ENCODE measurements around the gene WNT5A.

The WNT5A gene

DNA sequence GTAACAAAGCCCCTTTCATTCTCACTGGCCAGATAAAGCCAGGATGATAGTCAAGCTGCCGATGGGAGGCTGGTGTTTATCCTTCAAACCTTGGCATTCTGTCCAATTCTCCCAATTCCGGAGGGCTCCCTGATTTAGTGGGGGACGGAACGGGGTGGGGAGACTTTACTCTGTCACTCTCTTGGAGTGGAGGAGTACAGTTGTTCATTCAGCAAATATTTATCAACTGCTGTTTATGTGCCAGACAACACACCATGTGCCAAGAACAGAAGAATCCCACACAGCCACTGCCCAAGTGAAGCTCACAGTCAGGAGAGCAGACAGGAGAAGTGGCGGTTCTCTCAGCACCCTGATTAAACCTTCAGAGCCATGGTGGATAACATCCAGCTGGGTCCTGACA, 63.3 kb downstream of the WNT5A start:
- H3K36me3 ChIP-seq (ENCODE audit: control insufficient read depth, insufficient read depth, low read length): no peaks in the 10 kb centered on the region
- no peaks in the 10 kb centered on the region for H3K27me3 ChIP-seq (ENCODE audit: control insufficient read depth, insufficient read depth, low read length)
- H3K27ac ChIP-seq (ENCODE audit: low read depth, low read length): no peak overlapping the region
- H3K9ac ChIP-seq (ENCODE audit: low read depth, low read length): no peak overlapping the region
- H3K9me3 ChIP-seq (ENCODE audit: control insufficient read depth, insufficient read depth, low read length): no peaks in the 10 kb centered on the region
- H3K4me1 ChIP-seq (ENCODE audit: control insufficient read depth, insufficient read depth, low read length): no peaks in the 10 kb centered on the region
- no peak overlapping the region for H3K4me3 ChIP-seq (ENCODE audit: low read depth, low read length)

DNA sequence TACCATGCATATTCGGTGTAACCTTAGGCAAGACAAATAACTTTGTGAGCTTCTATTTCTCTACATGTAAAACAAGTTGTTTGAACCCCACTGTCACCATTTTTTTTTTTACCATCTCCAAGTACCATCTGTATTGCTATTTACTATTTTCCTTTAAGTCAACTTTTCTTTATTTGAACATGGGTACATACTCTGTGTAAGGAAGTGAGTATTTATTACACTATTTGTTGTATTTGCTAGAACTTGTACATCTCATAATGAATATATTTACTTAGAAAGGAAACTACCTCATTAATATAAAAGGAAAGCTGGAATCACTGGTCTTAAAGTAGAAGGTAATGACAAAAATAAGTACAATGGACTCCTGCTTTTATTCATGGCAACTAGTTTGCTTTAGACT, 69.9 kb downstream of the WNT5A start:
- Histone ChIP-seq H3K9ac (ENCODE audit: low read depth, low read length) (no peak overlapping the region), H3K4me1 (ENCODE audit: control insufficient read depth, insufficient read depth, low read length) (no peaks in the 10 kb centered on the region), H3K4me3 (ENCODE audit: low read depth, low read length) (no peak overlapping the region), H3K36me3 (ENCODE audit: control insufficient read depth, insufficient read depth, low read length) (no peaks in the 10 kb centered on the region), H3K27ac (ENCODE audit: low read depth, low read length) (no peak overlapping the region), H3K9me3 (ENCODE audit: control insufficient read depth, insufficient read depth, low read length) (no peaks in the 10 kb centered on the region), H3K27me3 (ENCODE audit: control insufficient read depth, insufficient read depth, low read length) (no peaks in the 10 kb centered on the region)

DNA sequence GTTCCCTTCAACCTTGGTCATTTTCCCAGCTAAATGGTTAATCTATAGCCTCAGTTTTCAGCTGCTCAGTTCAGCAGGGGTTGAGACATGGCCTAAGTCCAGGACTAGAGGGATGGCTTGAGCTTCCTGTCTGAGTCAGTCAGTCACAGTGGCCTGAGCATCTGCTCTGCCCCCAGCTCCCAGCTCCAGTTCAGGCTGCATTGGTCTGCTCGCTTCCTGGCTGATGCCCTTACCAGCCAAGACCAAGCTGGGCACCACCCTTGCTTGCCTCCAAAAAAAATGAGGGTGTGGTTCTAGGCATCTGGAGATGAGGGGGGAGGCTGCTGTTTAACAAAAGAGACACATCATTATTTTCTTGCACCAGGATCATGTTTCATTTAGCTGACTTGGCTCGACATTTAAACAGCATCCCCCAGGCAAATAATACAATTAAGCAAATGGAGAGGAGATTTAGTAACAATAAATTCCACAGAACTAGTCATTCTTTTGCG, 70.7 kb downstream of the WNT5A start:
- no peak overlapping the region for H3K27ac ChIP-seq (ENCODE audit: low read depth, low read length)

More for the DNA sequence above, 70.7 kb downstream of the WNT5A start:
- Histone ChIP-seq H3K4me3 (ENCODE audit: low read depth, low read length) (no peak overlapping the region), H3K36me3 (ENCODE audit: control insufficient read depth, insufficient read depth, low read length) (no peaks in the 10 kb centered on the region), H3K9me3 (ENCODE audit: control insufficient read depth, insufficient read depth, low read length) (no peaks in the 10 kb centered on the region), H3K4me1 (ENCODE audit: control insufficient read depth, insufficient read depth, low read length) (no peaks in the 10 kb centered on the region), H3K27me3 (ENCODE audit: control insufficient read depth, insufficient read depth, low read length) (no peaks in the 10 kb centered on the region), H3K9ac (ENCODE audit: low read depth, low read length) (no peak overlapping the region)

All from HUES48 (cell line).